ENCODE measurements around the gene SLC29A1.

DNA sequence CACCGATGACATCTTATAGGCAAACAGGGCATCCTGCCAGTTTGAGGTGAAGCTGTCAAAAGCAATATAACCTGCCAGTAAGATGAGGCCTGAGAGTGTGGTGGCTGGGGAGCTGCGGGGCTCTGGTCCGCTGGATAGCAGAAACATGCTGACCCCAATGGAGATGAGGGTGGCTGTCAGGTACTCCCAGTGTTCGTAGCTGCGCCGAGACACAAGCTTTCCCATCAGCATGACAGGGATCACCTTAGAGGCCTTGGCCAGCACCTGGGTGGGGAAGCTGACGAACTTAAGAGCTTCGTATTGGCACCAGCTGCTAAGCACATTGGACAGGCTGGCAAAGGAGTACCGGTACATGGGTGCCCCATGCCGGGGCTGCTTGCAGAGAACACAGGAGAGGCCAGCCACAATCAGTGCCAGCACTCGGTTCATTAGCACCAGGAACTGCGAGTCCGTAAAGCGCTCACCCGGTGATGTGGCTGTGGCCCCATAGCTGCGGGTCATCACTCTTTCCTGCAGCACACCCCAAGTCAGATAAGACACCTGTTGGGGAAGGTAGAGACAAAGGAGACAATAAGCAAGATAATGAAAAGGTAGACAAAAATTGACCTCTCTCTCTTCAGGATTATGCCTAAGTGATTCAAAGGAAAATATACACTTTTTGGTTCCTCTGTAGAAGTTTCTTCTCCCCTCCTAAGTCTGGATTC, 31.9 kb downstream of the SLC29A1 start:
- TF ChIP-seq, protein P1, sequence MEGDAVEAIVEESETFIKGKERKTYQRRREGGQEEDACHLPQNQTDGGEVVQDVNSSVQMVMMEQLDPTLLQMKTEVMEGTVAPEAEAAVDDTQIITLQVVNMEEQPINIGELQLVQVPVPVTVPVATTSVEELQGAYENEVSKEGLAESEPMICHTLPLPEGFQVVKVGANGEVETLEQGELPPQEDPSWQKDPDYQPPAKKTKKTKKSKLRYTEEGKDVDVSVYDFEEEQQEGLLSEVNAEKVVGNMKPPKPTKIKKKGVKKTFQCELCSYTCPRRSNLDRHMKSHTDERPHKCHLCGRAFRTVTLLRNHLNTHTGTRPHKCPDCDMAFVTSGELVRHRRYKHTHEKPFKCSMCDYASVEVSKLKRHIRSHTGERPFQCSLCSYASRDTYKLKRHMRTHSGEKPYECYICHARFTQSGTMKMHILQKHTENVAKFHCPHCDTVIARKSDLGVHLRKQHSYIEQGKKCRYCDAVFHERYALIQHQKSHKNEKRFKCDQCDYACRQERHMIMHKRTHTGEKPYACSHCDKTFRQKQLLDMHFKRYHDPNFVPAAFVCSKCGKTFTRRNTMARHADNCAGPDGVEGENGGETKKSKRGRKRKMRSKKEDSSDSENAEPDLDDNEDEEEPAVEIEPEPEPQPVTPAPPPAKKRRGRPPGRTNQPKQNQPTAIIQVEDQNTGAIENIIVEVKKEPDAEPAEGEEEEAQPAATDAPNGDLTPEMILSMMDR (IDR thresholded peaks at IDR 0.05; ENCODE audit: low read depth, low read length, missing input control): no peak
- TF ChIP-seq HNF4A (conservative IDR thresholded peaks at IDR 0.05) (no peak), GABPA (IDR thresholded peaks at IDR 0.05 in 1 of 2, conservative IDR thresholded peaks at IDR 0.05 in 1 of 2) (no peak), TAF1 (conservative IDR thresholded peaks at IDR 0.05) (no peak), YY1 (IDR thresholded peaks at IDR 0.05) (no peak), RAD21 (IDR thresholded peaks at IDR 0.05) (no peak), SP1 (IDR thresholded peaks at IDR 0.05) (no peak), JUND (IDR thresholded peaks at IDR 0.05) (no peak), FOXA2 (IDR thresholded peaks at IDR 0.05) (no peak)
- TF ChIP-seq, protein P2, sequence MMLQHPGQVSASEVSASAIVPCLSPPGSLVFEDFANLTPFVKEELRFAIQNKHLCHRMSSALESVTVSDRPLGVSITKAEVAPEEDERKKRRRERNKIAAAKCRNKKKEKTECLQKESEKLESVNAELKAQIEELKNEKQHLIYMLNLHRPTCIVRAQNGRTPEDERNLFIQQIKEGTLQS (IDR thresholded peaks at IDR 0.05): no peak
- TF ChIP-seq, protein P3, sequence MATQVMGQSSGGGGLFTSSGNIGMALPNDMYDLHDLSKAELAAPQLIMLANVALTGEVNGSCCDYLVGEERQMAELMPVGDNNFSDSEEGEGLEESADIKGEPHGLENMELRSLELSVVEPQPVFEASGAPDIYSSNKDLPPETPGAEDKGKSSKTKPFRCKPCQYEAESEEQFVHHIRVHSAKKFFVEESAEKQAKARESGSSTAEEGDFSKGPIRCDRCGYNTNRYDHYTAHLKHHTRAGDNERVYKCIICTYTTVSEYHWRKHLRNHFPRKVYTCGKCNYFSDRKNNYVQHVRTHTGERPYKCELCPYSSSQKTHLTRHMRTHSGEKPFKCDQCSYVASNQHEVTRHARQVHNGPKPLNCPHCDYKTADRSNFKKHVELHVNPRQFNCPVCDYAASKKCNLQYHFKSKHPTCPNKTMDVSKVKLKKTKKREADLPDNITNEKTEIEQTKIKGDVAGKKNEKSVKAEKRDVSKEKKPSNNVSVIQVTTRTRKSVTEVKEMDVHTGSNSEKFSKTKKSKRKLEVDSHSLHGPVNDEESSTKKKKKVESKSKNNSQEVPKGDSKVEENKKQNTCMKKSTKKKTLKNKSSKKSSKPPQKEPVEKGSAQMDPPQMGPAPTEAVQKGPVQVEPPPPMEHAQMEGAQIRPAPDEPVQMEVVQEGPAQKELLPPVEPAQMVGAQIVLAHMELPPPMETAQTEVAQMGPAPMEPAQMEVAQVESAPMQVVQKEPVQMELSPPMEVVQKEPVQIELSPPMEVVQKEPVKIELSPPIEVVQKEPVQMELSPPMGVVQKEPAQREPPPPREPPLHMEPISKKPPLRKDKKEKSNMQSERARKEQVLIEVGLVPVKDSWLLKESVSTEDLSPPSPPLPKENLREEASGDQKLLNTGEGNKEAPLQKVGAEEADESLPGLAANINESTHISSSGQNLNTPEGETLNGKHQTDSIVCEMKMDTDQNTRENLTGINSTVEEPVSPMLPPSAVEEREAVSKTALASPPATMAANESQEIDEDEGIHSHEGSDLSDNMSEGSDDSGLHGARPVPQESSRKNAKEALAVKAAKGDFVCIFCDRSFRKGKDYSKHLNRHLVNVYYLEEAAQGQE (IDR thresholded peaks at IDR 0.05): no peak
- TF ChIP-seq, protein P4, sequence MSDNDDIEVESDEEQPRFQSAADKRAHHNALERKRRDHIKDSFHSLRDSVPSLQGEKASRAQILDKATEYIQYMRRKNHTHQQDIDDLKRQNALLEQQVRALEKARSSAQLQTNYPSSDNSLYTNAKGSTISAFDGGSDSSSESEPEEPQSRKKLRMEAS (IDR thresholded peaks at IDR 0.05): no peak
